ENCODE results near the gene TMEM59L.
A peak's percentile ranks its signal among the peaks of the same experiment; 100 is the strongest.

TMEM59L gene

DNA sequence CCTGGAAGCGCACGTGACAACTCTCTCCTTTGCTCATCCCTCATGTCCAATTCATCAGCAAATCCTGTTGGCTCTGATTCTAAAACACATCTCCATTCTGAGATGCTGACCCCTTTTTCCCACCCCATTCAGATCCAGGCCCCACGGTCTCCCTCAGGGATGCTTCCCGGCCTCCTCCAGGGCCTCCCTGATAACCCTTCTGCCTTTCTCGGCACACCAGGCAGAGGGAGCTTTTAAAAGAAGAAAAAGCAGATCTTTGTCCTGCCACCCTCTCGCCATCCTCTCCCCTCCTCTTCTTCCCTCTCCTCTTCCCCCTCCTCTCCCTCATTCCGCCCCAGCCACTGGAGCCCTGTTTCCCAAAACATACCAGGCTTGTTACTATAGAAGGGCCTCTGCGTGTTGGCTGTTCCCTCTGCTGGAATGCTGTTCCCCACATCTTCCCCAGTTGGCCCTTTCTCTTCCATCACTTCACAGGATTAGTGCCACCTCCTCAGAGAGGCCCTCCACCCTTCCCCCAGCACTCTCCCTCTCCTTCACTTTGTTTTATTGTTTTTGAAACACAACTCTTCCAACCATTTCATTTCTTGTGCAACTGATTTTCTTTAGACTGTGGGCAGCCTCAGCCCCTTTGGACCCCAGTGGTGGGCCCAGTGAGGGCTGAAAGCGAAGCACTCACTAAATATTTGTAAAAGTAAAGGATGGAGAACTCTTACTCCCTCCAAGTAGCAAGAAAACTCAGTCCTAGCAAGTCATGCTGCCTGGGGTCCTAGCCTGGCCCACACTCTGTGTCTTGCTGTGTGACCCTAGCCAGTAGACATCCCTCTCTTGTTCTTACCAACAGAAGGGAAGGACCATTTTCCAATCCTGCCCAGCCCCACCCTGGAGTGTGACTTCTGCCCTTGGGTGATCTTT, 3.6 kb upstream of the TMEM59L start:
- DNase-seq (ENCODE audit: insufficient read length, low spot score) (no peak), FAIRE-seq (no peak)
- TF ChIP-seq POU2F2 (IDR thresholded peaks at IDR 0.05; ENCODE audit: low read depth, low read length) (no peak), PAX5 (IDR thresholded peaks at IDR 0.05; ENCODE audit: insufficient read depth, low read length, severe bottlenecking) (no peak), POLR2A (IDR thresholded peaks at IDR 0.05; ENCODE audit: low read depth, low read length) (no peak), TAF1 (IDR thresholded peaks at IDR 0.05; ENCODE audit: low read depth, low read length) (no peak), SPI1 (IDR thresholded peaks at IDR 0.05; ENCODE audit: low read depth, low read length) (no peak), POLR2AphosphoS5 (IDR thresholded peaks at IDR 0.05; ENCODE audit: low read depth, low read length) (no peak)

DNA sequence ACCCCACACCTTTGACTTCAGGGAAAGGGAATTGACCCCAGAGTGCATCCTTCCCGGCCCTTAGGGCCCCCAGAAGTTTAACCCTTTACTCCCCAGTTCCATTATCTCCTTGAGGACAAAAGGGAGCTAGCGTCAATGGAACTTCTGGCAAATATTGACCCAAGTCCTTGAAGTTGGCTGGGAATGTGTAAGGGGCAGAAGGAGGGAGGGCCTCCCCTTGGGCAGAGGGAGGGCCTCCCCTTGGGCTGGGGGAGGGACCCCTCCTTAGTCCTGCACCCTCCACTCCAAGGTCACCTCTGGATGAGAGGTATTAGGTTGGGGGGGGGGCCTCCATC, 3.0 kb upstream of the TMEM59L start:
- FAIRE-seq (no peak), DNase-seq (ENCODE audit: insufficient read length, low spot score) (no peak)
- no peak for TF ChIP-seq POLR2A (IDR thresholded peaks at IDR 0.05; ENCODE audit: low read depth, low read length)
- no peak for TF ChIP-seq POLR2AphosphoS5 (IDR thresholded peaks at IDR 0.05; ENCODE audit: low read depth, low read length)
- TF ChIP-seq TAF1 (IDR thresholded peaks at IDR 0.05; ENCODE audit: low read depth, low read length), result no peak
- no peak for TF ChIP-seq SPI1 (IDR thresholded peaks at IDR 0.05; ENCODE audit: low read depth, low read length)
- TF ChIP-seq POU2F2 (IDR thresholded peaks at IDR 0.05; ENCODE audit: low read depth, low read length), result no peak
- no peak for TF ChIP-seq PAX5 (IDR thresholded peaks at IDR 0.05; ENCODE audit: insufficient read depth, low read length, severe bottlenecking)

DNA sequence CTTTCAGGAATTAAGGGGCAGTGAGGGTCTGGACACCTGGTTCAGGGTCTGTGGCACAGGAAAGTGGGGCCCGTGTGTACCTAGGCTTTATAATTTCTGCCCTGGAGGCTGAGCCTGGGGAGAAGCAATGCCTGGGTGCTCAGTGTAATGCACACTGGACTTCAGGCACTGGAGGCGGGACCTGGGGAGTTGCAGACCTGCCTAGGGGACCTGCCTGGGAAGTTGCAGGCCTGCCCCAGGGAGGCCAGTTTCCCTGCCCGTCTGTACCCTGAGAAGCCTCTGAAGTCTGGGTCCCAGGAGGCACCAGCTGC, 2.5 kb upstream of the TMEM59L start:
- DNase-seq (ENCODE audit: insufficient read length, low spot score) (no peak), FAIRE-seq (no peak)
- TF ChIP-seq POLR2AphosphoS5 (IDR thresholded peaks at IDR 0.05; ENCODE audit: low read depth, low read length), result no peak
- TF ChIP-seq SPI1 (IDR thresholded peaks at IDR 0.05; ENCODE audit: low read depth, low read length), result no peak
- TF ChIP-seq POU2F2 (IDR thresholded peaks at IDR 0.05; ENCODE audit: low read depth, low read length), result no peak
- no peak for TF ChIP-seq POLR2A (IDR thresholded peaks at IDR 0.05; ENCODE audit: low read depth, low read length)
- TF ChIP-seq TAF1 (IDR thresholded peaks at IDR 0.05; ENCODE audit: low read depth, low read length), result no peak
- no peak for TF ChIP-seq PAX5 (IDR thresholded peaks at IDR 0.05; ENCODE audit: insufficient read depth, low read length, severe bottlenecking)

DNA sequence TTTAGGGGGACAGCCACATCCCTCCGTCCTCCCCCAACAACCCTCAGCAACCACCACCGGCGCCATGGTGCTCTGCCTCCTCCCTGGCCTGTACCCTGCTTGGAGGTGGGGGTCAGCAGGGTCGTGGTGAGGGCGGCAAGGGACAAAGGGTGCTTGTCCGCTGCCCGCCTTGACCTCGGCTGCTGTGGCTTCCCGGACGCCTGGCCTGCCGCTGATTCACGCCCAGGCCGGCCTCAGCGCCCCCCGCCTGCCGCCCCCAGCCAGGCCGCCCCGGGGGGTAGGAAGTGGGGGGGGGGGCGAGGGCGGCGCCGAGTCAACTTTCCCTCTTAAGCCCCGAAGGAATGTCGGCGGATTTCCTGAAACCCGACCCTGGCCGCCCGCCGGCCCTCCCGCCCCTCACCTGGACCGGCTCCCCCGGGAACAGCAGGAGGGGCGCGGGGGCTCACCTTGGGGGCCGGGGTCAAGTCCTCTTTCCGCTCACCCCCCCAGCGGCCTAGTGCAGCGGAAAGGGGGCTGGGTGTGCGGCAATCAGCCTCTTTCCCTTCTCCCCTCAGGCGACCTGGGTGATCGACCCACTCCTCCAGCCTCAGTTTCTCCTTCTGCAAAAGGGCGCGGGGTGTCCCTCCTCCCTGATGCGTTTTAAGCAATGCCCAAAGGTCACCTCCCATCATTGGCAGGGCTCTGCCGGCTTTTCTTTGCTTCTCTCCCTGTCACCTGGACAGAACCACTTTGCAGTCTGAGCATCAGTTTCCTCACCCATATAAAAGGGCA, 1.9 kb upstream of the TMEM59L start:
- TF ChIP-seq PAX5 (IDR thresholded peaks at IDR 0.05; ENCODE audit: insufficient read depth, low read length, severe bottlenecking) (no peak), TAF1 (IDR thresholded peaks at IDR 0.05; ENCODE audit: low read depth, low read length) (no peak), SPI1 (IDR thresholded peaks at IDR 0.05; ENCODE audit: low read depth, low read length) (no peak)
- DNase-seq (ENCODE audit: insufficient read length, low spot score) (no peak), FAIRE-seq (no peak)

DNA sequence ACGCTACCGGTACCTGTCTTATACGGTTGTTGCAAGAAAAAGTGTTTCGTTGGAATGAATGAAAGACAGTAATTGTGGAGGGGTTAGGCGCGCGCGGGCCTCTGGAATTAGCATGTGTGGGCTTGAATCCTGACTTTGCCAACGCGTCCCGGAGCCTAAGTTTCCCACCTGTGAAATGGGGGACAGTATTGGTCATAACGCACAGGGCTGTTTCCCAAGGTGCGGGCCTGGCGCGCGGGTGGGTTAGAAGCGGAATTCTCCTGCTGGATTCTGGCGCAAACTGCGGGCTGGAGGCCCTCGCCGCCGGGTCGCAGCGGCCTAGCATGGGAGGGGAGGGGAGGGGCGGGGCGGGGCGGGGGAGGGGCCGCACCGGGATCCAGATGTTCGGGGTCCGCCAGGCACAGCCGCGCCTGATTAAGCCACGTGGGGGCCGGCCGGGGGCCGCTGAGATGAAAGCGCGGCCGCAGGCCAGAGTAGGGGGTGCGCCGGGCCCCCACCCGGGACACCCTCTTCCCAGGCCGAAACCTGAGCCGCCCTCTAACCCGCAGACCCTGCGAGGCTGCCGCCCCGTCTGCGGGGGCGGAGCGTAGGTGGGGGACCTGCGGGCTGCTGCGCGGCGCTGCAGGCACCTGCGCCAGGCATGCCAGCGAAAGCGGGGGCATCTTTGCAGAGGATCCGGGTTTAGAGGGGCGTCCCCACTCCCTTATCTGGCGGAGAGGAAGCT, 1.2 kb upstream of the TMEM59L start:
- DNase-seq (ENCODE audit: insufficient read length, low spot score) (no peak), FAIRE-seq (no peak)
- TF ChIP-seq POLR2A (IDR thresholded peaks at IDR 0.05; ENCODE audit: low read depth, low read length), result no peak
- no peak for TF ChIP-seq POLR2AphosphoS5 (IDR thresholded peaks at IDR 0.05; ENCODE audit: low read depth, low read length)
- no peak for TF ChIP-seq SPI1 (IDR thresholded peaks at IDR 0.05; ENCODE audit: low read depth, low read length)
- no peak for TF ChIP-seq TAF1 (IDR thresholded peaks at IDR 0.05; ENCODE audit: low read depth, low read length)
- TF ChIP-seq POU2F2 (IDR thresholded peaks at IDR 0.05; ENCODE audit: low read depth, low read length), result no peak
- no peak for TF ChIP-seq PAX5 (IDR thresholded peaks at IDR 0.05; ENCODE audit: insufficient read depth, low read length, severe bottlenecking)

DNA sequence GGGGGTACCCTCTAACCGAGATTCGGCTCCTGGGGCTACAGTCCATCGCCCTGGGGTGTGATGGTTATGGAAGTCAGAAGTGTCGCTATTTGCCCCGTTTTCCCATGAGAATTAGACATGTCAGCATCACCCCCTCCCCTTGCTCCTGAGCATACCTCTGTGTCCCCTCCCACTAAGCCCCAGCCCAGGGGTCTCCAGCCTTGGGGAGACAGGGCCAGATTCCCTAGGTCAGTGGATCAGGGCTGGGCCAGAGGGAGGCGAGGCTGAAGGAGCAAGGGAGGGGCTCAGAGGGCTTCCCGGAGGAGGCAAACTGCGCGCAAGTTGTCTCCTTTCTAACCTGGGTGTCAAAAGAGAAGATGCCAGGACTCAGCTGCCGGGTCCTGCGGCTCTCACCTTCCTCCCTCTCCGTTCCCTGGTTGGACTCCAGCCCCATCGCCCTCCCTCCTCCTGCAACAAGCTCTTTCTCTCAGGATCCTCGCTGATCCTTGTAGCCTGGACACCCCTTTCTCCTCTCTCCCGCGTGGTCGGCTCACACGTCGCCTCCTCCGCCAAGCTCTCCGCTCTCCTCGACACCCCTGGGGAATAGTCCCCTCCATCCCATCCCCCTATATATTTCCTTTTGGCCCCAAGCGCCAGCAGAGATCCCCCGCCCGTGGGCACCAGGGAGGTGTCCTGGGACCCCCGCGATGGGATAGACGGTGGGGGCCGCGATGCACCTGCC, 459 bp upstream of the TMEM59L start:
- FAIRE-seq (peak; percentile 5), DNase-seq (ENCODE audit: insufficient read length, low spot score) (no peak)
- no peak for TF ChIP-seq POU2F2 (IDR thresholded peaks at IDR 0.05; ENCODE audit: low read depth, low read length)
- no peak for TF ChIP-seq PAX5 (IDR thresholded peaks at IDR 0.05; ENCODE audit: insufficient read depth, low read length, severe bottlenecking)
- TF ChIP-seq POLR2A (IDR thresholded peaks at IDR 0.05; ENCODE audit: low read depth, low read length), result no peak
- no peak for TF ChIP-seq TAF1 (IDR thresholded peaks at IDR 0.05; ENCODE audit: low read depth, low read length)

DNA sequence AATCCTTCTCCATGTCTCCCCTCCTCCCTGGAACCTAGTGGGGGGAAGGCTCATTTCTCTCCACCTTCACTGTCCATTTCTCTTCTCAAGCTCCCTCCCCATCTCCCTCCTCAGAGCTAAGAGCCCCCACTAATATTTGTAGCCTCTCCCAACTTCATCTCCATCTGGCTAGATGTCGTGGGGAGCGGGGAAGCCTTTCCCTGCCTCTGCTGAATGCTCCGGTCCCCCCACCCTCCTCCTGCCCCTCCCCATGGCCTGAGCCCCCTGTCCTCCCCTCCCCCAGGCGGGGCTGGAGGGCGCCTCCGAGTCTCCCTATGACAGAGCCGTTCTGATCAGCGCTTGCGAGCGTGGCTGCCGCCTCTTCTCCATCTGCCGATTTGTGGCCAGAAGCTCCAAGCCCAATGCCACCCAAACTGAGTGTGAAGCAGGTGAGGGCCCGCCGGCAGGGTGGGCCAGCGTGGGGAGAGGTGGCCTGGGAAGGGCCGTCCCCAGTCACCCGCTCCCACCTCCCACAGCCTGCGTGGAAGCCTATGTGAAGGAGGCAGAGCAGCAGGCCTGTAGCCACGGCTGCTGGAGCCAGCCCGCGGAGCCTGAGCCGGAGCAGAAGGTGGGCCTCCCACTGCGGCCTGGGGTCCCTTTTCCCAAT, 1.0 kb downstream of the TMEM59L start:
- no peak for FAIRE-seq

DNA sequence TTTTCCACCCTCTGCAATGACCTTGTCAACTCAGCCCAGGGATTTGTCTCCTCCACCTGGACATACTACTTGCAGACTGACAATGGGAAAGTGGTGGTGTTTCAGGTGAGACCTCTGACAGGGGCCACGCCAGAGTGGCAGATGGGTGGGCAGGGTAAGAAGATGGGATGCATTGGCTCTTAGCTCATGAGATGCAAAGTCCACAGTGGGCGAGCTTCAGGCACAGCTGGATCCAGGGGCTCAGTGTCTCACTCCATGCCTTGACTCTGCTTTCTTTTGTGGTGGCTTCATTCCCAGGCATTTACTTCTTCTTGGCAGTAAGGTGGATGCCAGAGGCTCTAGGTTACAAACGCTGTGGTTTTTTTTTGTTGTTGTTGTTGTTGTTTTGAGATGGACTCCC, 3.4 kb downstream of the TMEM59L start:
- no peak for TF ChIP-seq PAX5 (IDR thresholded peaks at IDR 0.05; ENCODE audit: insufficient read depth, low read length, severe bottlenecking)
- no peak for TF ChIP-seq SPI1 (IDR thresholded peaks at IDR 0.05; ENCODE audit: low read depth, low read length)
- TF ChIP-seq TAF1 (IDR thresholded peaks at IDR 0.05; ENCODE audit: low read depth, low read length), result no peak
- no peak for TF ChIP-seq POU2F2 (IDR thresholded peaks at IDR 0.05; ENCODE audit: low read depth, low read length)
- TF ChIP-seq POLR2A (IDR thresholded peaks at IDR 0.05; ENCODE audit: low read depth, low read length), result no peak
- no peak for TF ChIP-seq POLR2AphosphoS5 (IDR thresholded peaks at IDR 0.05; ENCODE audit: low read depth, low read length)
- no peak for FAIRE-seq
- no peak for DNase-seq (ENCODE audit: insufficient read length, low spot score)

More for the DNA sequence above, 1.0 kb downstream of the TMEM59L start:
- DNase-seq (ENCODE audit: insufficient read length, low spot score), result no peak
- TF ChIP-seq TAF1 (IDR thresholded peaks at IDR 0.05; ENCODE audit: low read depth, low read length) (no peak), POLR2AphosphoS5 (IDR thresholded peaks at IDR 0.05; ENCODE audit: low read depth, low read length) (no peak), PAX5 (IDR thresholded peaks at IDR 0.05; ENCODE audit: insufficient read depth, low read length, severe bottlenecking) (no peak), SPI1 (IDR thresholded peaks at IDR 0.05; ENCODE audit: low read depth, low read length) (no peak), POLR2A (IDR thresholded peaks at IDR 0.05; ENCODE audit: low read depth, low read length) (no peak), POU2F2 (IDR thresholded peaks at IDR 0.05; ENCODE audit: low read depth, low read length) (no peak)

Measured in GM12891 (cell line).